Epithelial cell of alveolus of lung (primary cell): ENCODE measurements around the gene RPS3. TPM values are rescaled to one million over a fixed set of nuclear protein-coding genes. Genes with fewer than 3 reads are reported as not detected.

Experiments used
- total RNA-seq: library from RNA; depleted of rRNA; stranded (reverse); fragments of >200 nt; gene quantifications from 2 replicates; pipeline ENCODE4 v1.2.1, GENCODE V29; 2015

The RPS3 gene
- 3,096 and 3,398 TPM in 2 replicates for total RNA-seq

GRCh38 chr11:75399344-75400145 lies at the start of gene RPS3:
Gene RPS3 (plus strand): TSS chr11:75399518. CDS start chr11:75399548, 30 bp downstream.

GRCh38 chr11:75351541-75351790 lies 47.9 kb upstream of the RPS3 start, which contains the start of gene ARRB1:
Gene ARRB1 (minus strand): TSS chr11:75351661. CDS start chr11:75351607, 54 bp downstream.

GRCh38 chr11:75432911-75433321 lies 33.6 kb downstream of the RPS3 start, which contains the start of gene KLHL35:
Gene KLHL35 (minus strand): TSS chr11:75433203. CDS start chr11:75430629, 2,574 bp downstream.

Other genes starting within 250 kb of the RPS3 start
- not detected in 2 replicates for gene SLCO2B1, start 248.4 kb upstream of the RPS3 start, total RNA-seq
- gene TPBGL, start 158.7 kb upstream of the RPS3 start, total RNA-seq: not detected in 2 replicates
- 15.2 and 19.5 TPM in 2 replicates for gene ARRB1, start 47.9 kb upstream of the RPS3 start, total RNA-seq
- gene KLHL35, start 33.7 kb downstream of the RPS3 start, total RNA-seq: 2.5 and 2.6 TPM in 2 replicates
- gene GDPD5, start 126.4 kb downstream of the RPS3 start, total RNA-seq: 3.6 and 6.2 TPM in 2 replicates
- gene SERPINH1, start 162.7 kb downstream of the RPS3 start, total RNA-seq: 2,063 and 2,087 TPM in 2 replicates